SK-N-SH treated with all-trans-retinoic acid at 6 μM for 48 hours (cell line): ENCODE data around the gene GNAQ.

Source experiments
- ATAC-seq: fragments of 200-7000 bp; cut with Tn5 transposase; 3 replicates; pipeline ENCODE4 v1.9.1; 2020; ENCODE audit warnings: mild to moderate bottlenecking, moderate library complexity
- ARNTL ChIP-seq: fragments of 450-650 bp; formaldehyde crosslinking; IDR thresholded peaks from 2 replicates; pipeline ENCODE4 v1.5.0; 2020; ENCODE audit warnings: low read depth, mild to moderate bottlenecking, moderate library complexity, borderline replicate concordance
- BACH2 ChIP-seq: fragments of 250-450 bp; sonication (Bioruptor Pico); IDR thresholded peaks from 2 replicates; pipeline ENCODE4 v1.9.0; 2021; ENCODE audit warnings: mild to moderate bottlenecking, borderline replicate concordance
- CSDC2 ChIP-seq: fragments of 250-450 bp; sonication (Bioruptor Pico); IDR thresholded peaks from 2 replicates; pipeline ENCODE4 v1.5.0; 2020; ENCODE audit warnings: mild to moderate bottlenecking, moderate library complexity
- ESRRG ChIP-seq: fragments of 250-450 bp; sonication (Bioruptor Pico); IDR thresholded peaks from 2 replicates; pipeline ENCODE4 v1.6.1; 2021; ENCODE audit warnings: mild to moderate bottlenecking
- ISL1 ChIP-seq: fragments of 250-450 bp; sonication (Bioruptor Pico); IDR thresholded peaks from 2 replicates; pipeline ENCODE4 v2.1.2; 2022; ENCODE audit warnings: mild to moderate bottlenecking, moderate library complexity
- OSR1 ChIP-seq: fragments of 250-450 bp; sonication (Bioruptor Pico); IDR thresholded peaks from 2 replicates; pipeline ENCODE4 v1.8.0; 2022; ENCODE audit warnings: moderate library complexity, mild to moderate bottlenecking, inconsistent platforms
- PPARA ChIP-seq: fragments of 250-450 bp; sonication (Bioruptor Pico); IDR thresholded peaks from 2 replicates; pipeline ENCODE4 v1.5.0; 2020; ENCODE audit warnings: mild to moderate bottlenecking, borderline replicate concordance
- SNAI2 ChIP-seq: fragments of 250-450 bp; sonication (Bioruptor Pico); IDR thresholded peaks from 2 replicates; pipeline ENCODE4 v1.5.0; 2020; ENCODE audit warnings: mild to moderate bottlenecking, moderate library complexity
- TCF4 ChIP-seq: fragments of 250-450 bp; sonication (Bioruptor Pico); IDR thresholded peaks from 2 replicates; pipeline ENCODE4 v1.8.0; 2021; ENCODE audit warnings: mild to moderate bottlenecking, moderate library complexity, borderline replicate concordance
- TOX ChIP-seq: fragments of 250-450 bp; sonication (Bioruptor Pico); IDR thresholded peaks from 2 replicates; pipeline ENCODE4 v1.8.0; 2021; ENCODE audit warnings: mild to moderate bottlenecking, moderate library complexity, borderline replicate concordance
- ZC3H10 ChIP-seq: fragments of 250-450 bp; sonication (Bioruptor Pico); IDR thresholded peaks from 2 replicates; pipeline ENCODE4 v1.5.1; 2021; ENCODE audit warnings: mild to moderate bottlenecking, moderate library complexity
- ZFP3 ChIP-seq: fragments of 250-450 bp; sonication (Bioruptor Pico); IDR thresholded peaks from 2 replicates; pipeline ENCODE4 v1.5.0; 2020; ENCODE audit warnings: mild to moderate bottlenecking, moderate library complexity
- ZFP30 ChIP-seq: fragments of 450-650 bp; formaldehyde crosslinking; IDR thresholded peaks from 2 replicates; pipeline ENCODE4 v1.5.0; 2022; ENCODE audit warnings: mild to moderate bottlenecking, moderate library complexity
- ZNF565 ChIP-seq: fragments of 450-650 bp; formaldehyde crosslinking; conservative IDR thresholded peaks from 2 replicates; pipeline ENCODE4 v1.5.0; 2020; ENCODE audit warnings: low read depth, mild to moderate bottlenecking, moderate library complexity
- ZNF8 ChIP-seq: fragments of 450-650 bp; formaldehyde crosslinking; IDR thresholded peaks from 2 replicates; pipeline ENCODE4 v1.5.0; 2020; ENCODE audit warnings: mild to moderate bottlenecking, moderate library complexity
- TF ChIP-seq, protein P1 (sequence below): fragments of 250-450 bp; sonication (Bioruptor Pico); IDR thresholded peaks from 2 replicates; pipeline ENCODE4 v1.5.1; 2020; ENCODE audit warnings: low read depth, mild to moderate bottlenecking, moderate library complexity
- TF ChIP-seq, protein P2 (sequence below): fragments of 250-450 bp; sonication (Bioruptor Pico); IDR thresholded peaks from 2 replicates; pipeline ENCODE4 v1.5.1; 2021; ENCODE audit warnings: mild to moderate bottlenecking, moderate library complexity
- TF ChIP-seq, protein P3 (sequence below): fragments of 250-450 bp; sonication (Bioruptor Pico); IDR thresholded peaks from 2 replicates; pipeline ENCODE4 v1.8.0; 2020; ENCODE audit warnings: mild to moderate bottlenecking, moderate library complexity, borderline replicate concordance
- TF ChIP-seq, protein P4 (sequence below): fragments of 250-450 bp; sonication (Bioruptor Pico); IDR thresholded peaks from 2 replicates; pipeline ENCODE4 v1.5.0; 2020; ENCODE audit warnings: mild to moderate bottlenecking, moderate library complexity

GNAQ gene

DNA sequence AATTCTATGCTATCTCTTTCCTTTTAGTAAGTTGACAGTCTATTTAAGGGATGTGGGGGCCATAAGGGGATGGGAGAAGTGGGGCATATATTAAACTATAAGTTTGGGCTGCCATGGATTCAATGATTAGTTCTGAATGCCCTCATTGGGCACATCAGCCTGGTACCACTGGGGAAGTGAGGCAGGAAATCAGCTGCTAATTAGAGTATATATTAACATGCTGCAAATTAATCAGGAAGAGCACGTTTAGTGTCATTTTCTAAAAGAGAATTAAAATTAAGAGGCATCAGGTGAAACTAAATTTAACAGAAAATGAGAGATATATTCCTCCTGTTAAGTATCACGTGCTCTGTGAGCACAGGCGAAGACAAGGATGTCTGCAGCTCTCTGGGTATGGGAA, 260.4 kb downstream of the GNAQ start:
- TF ChIP-seq ZFP30 (CRISPR knock-in tag): no peak
- no peak for TF ChIP-seq TCF4 (CRISPR knock-in tag)
- no peak for ATAC-seq

DNA sequence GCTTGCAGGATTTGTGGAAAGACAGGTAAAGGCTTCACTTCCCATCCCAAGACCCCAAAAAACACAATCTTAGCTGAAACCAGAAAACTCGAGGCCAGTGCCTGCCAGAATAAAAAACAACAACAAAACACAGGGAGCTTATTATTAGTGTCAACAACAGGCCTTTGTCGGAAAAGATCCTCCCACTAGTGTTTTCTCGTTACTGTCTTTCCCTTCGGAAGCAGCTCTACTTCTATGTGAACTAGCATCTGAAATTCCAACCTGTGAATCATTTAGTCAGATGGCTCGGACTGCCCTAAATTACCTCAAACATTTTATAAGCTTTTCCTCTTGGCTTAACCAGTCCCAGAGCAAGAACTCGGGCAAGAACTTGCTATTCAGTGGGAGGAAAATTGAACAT, 261.3 kb downstream of the GNAQ start:
- ATAC-seq: no peak
- no peak for TF ChIP-seq OSR1 (CRISPR knock-in tag)
- TF ChIP-seq TCF4 (CRISPR knock-in tag): no peak
- TF ChIP-seq ZNF565 (CRISPR knock-in tag): no peak
- TF ChIP-seq ZFP30 (CRISPR knock-in tag): no peak
- no peak for TF ChIP-seq ESRRG
- no peak for TF ChIP-seq TOX (CRISPR knock-in tag)
- TF ChIP-seq SNAI2 (CRISPR knock-in tag): no peak

DNA sequence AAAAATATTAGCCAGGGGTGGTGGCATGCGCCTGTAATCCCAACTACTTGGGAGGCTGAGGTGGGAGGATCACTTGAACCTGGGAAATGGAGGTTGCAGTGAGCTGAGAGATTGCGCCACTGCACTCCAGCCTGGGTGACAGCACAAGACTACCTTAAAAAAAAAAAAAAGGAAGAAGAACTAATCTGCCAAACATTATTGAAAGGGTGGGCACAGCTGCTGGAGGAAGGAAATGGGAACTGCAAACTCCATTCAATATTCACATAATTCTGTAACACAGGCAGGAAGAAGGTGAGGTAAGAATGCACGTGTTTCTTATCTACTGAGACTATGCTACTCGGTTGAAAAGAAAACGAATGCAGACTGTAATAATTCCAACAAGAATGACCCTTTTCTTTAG, 262.4 kb downstream of the GNAQ start:
- ATAC-seq: no peak

DNA sequence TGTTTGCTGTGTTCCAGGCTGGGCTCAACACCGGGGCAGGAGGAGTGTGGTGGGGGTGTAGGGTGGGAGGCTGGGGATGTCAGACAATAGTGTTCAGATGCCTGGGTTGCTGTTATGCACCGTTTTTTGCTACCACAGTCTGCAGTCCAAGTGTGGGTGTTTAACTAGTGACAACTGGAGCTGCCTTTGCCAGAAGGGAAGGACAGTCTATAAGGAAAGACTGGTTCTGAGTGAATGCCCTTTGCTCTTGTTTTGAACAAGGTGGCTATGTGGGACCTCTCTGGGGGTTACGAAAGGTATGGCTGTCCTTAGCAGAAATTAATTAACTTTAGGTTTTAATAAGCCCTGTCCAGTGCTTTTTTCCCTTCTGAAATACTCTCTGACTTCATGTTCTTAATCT, 265.0 kb downstream of the GNAQ start:
- no peak for ATAC-seq
- TF ChIP-seq, protein P1, sequence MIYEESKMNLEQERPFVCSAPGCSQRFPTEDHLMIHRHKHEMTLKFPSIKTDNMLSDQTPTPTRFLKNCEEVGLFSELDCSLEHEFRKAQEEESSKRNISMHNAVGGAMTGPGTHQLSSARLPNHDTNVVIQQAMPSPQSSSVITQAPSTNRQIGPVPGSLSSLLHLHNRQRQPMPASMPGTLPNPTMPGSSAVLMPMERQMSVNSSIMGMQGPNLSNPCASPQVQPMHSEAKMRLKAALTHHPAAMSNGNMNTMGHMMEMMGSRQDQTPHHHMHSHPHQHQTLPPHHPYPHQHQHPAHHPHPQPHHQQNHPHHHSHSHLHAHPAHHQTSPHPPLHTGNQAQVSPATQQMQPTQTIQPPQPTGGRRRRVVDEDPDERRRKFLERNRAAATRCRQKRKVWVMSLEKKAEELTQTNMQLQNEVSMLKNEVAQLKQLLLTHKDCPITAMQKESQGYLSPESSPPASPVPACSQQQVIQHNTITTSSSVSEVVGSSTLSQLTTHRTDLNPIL (CRISPR knock-in tag): no peak
- TF ChIP-seq TCF4 (CRISPR knock-in tag): no peak
- TF ChIP-seq CSDC2 (CRISPR knock-in tag): no peak
- no peak for TF ChIP-seq ZFP3
- TF ChIP-seq, protein P2, sequence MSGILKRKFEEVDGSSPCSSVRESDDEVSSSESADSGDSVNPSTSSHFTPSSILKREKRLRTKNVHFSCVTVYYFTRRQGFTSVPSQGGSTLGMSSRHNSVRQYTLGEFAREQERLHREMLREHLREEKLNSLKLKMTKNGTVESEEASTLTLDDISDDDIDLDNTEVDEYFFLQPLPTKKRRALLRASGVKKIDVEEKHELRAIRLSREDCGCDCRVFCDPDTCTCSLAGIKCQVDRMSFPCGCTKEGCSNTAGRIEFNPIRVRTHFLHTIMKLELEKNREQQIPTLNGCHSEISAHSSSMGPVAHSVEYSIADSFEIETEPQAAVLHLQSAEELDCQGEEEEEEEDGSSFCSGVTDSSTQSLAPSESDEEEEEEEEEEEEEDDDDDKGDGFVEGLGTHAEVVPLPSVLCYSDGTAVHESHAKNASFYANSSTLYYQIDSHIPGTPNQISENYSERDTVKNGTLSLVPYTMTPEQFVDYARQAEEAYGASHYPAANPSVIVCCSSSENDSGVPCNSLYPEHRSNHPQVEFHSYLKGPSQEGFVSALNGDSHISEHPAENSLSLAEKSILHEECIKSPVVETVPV: no peak
- TF ChIP-seq ZC3H10 (CRISPR knock-in tag): no peak
- no peak for TF ChIP-seq ZNF8
- TF ChIP-seq ZNF565 (CRISPR knock-in tag): no peak
- TF ChIP-seq BACH2: no peak
- TF ChIP-seq, protein P3, sequence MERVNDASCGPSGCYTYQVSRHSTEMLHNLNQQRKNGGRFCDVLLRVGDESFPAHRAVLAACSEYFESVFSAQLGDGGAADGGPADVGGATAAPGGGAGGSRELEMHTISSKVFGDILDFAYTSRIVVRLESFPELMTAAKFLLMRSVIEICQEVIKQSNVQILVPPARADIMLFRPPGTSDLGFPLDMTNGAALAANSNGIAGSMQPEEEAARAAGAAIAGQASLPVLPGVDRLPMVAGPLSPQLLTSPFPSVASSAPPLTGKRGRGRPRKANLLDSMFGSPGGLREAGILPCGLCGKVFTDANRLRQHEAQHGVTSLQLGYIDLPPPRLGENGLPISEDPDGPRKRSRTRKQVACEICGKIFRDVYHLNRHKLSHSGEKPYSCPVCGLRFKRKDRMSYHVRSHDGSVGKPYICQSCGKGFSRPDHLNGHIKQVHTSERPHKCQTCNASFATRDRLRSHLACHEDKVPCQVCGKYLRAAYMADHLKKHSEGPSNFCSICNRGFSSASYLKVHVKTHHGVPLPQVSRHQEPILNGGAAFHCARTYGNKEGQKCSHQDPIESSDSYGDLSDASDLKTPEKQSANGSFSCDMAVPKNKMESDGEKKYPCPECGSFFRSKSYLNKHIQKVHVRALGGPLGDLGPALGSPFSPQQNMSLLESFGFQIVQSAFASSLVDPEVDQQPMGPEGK: no peak
- no peak for TF ChIP-seq ZFP30 (CRISPR knock-in tag)
- no peak for TF ChIP-seq PPARA
- no peak for TF ChIP-seq ISL1 (CRISPR knock-in tag)
- TF ChIP-seq SNAI2 (CRISPR knock-in tag): no peak
- TF ChIP-seq, protein P4, sequence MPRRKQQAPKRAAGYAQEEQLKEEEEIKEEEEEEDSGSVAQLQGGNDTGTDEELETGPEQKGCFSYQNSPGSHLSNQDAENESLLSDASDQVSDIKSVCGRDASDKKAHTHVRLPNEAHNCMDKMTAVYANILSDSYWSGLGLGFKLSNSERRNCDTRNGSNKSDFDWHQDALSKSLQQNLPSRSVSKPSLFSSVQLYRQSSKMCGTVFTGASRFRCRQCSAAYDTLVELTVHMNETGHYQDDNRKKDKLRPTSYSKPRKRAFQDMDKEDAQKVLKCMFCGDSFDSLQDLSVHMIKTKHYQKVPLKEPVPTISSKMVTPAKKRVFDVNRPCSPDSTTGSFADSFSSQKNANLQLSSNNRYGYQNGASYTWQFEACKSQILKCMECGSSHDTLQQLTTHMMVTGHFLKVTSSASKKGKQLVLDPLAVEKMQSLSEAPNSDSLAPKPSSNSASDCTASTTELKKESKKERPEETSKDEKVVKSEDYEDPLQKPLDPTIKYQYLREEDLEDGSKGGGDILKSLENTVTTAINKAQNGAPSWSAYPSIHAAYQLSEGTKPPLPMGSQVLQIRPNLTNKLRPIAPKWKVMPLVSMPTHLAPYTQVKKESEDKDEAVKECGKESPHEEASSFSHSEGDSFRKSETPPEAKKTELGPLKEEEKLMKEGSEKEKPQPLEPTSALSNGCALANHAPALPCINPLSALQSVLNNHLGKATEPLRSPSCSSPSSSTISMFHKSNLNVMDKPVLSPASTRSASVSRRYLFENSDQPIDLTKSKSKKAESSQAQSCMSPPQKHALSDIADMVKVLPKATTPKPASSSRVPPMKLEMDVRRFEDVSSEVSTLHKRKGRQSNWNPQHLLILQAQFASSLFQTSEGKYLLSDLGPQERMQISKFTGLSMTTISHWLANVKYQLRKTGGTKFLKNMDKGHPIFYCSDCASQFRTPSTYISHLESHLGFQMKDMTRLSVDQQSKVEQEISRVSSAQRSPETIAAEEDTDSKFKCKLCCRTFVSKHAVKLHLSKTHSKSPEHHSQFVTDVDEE (CRISPR knock-in tag): no peak

More for the DNA sequence above, 262.4 kb downstream of the GNAQ start:
- TF ChIP-seq SNAI2 (CRISPR knock-in tag): no peak
- no peak for TF ChIP-seq BACH2
- TF ChIP-seq ARNTL (CRISPR knock-in tag): no peak
- TF ChIP-seq ESRRG: no peak
- TF ChIP-seq TCF4 (CRISPR knock-in tag): no peak
- no peak for TF ChIP-seq ZNF565 (CRISPR knock-in tag)
- TF ChIP-seq, protein P2: no peak
